ENCODE data around the gene MELTF. TPM values are rescaled to one million over a fixed set of nuclear protein-coding genes. Genes with fewer than 3 reads are reported as not detected.

Gene MELTF
- total RNA-seq, 1 experiment from 2014 or later, result 9.2 TPM

DNA sequence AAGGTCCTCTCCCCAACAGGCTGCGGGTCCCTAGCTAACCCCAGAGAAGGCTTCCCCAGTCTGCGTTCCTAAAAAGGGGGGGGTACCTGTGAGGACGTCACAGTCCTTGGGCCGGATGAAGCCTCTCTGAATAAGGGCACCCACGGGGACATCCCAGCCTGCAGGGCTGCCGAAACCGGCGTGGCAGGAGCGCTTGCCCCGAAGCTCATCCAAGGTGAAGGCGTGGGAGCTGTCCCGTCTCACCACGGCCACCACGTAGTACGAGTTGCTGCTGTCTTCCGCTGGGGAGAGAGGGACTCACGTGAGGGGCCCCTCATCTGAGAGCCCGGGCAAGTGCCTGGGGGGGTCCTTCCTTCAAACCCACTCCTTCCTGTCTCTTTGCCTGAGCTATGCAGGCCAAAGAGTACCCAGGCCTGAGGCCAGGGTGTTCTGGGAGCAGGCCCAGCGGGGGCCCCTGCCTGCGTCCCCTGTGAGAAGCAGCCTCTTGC lies 20.0 kb downstream of the MELTF start:
- no peak overlapping the region for H3T11ph ChIP-seq (ENCODE audit: low read length)
- no peak overlapping the region for H3K27ac ChIP-seq (ENCODE audit: insufficient read length, low read depth, low read length)
- H3K9me3 Mint-ChIP-seq, result peaks cover 0 to 3% of the 10 kb centered on the region in 2 experiments; a peak in 2 of 5 replicates
- H3K4me1 Mint-ChIP-seq, result peaks cover 6 to 8% of the 10 kb centered on the region in 2 experiments
- no peaks in the 10 kb centered on the region for H3K23me2 ChIP-seq (ENCODE audit: insufficient read length, low read depth, low read length, poor library complexity, severe bottlenecking)
- no peak overlapping the region for H3K23ac ChIP-seq (ENCODE audit: insufficient read length, low read depth, low read length)
- no peak overlapping the region for H2BK20ac ChIP-seq (ENCODE audit: low read depth, low read length, poor library complexity, severe bottlenecking)
- H4K8ac ChIP-seq (replicated peaks; ENCODE audit: insufficient read length, low read depth, low read length), result no peak overlapping the region
- no peak overlapping the region for H4K91ac ChIP-seq (ENCODE audit: insufficient read length, low read depth, low read length)
- H3K4me2 ChIP-seq (ENCODE audit: insufficient read depth, insufficient read length, low read length), result no peak overlapping the region
- no peak overlapping the region for H2AK5ac ChIP-seq (ENCODE audit: insufficient read length, low read length)
- H3K4ac ChIP-seq (ENCODE audit: low read depth, low read length), result no peak overlapping the region
- H3K9me3 ChIP-seq (ENCODE audit: control insufficient read depth, low read depth, low read length), result no peaks in the 10 kb centered on the region
- H3K27me3 Mint-ChIP-seq (ENCODE audit: low read depth), result peaks cover 20% of the 10 kb centered on the region
- H3K56ac ChIP-seq (ENCODE audit: insufficient read length, low read depth, low read length), result no peak overlapping the region
- no peak overlapping the region for H3K14ac ChIP-seq (ENCODE audit: insufficient read depth, low read length)
- no peak overlapping the region for H3K9ac ChIP-seq (ENCODE audit: extremely low read depth, insufficient read length, low read length)
- H3K4me1 ChIP-seq (ENCODE audit: insufficient read depth, low read length), result no peaks in the 10 kb centered on the region
- no peak overlapping the region for H3K18ac ChIP-seq (ENCODE audit: insufficient read length, low read depth, low read length)
- DNase-seq, result no peak
- no peak overlapping the region for H2BK12ac ChIP-seq (ENCODE audit: insufficient read length, low read depth, low read length)
- no peak overlapping the region for H4K5ac ChIP-seq (ENCODE audit: insufficient read length, low read depth, low read length)
- no peak overlapping the region for H3K4me3 Mint-ChIP-seq
- H3K79me2 ChIP-seq (ENCODE audit: insufficient read depth, low read length), result no peaks in the 10 kb centered on the region
- H3K27me3 ChIP-seq (ENCODE audit: insufficient read depth, low read length), result peaks cover 2% of the 10 kb centered on the region; the same call in 1 of the 2 replicates
- H2BK120ac ChIP-seq (ENCODE audit: low read depth, low read length, poor library complexity, severe bottlenecking), result no peak overlapping the region
- H2BK15ac ChIP-seq (ENCODE audit: low read depth, low read length), result no peak overlapping the region
- no CpG with 5 or more reads among the region's 20 CpGs for WGBS (ENCODE audit: extremely low coverage, insufficient read length, low lambda C conversion rate)
- TF ChIP-seq, protein P1, sequence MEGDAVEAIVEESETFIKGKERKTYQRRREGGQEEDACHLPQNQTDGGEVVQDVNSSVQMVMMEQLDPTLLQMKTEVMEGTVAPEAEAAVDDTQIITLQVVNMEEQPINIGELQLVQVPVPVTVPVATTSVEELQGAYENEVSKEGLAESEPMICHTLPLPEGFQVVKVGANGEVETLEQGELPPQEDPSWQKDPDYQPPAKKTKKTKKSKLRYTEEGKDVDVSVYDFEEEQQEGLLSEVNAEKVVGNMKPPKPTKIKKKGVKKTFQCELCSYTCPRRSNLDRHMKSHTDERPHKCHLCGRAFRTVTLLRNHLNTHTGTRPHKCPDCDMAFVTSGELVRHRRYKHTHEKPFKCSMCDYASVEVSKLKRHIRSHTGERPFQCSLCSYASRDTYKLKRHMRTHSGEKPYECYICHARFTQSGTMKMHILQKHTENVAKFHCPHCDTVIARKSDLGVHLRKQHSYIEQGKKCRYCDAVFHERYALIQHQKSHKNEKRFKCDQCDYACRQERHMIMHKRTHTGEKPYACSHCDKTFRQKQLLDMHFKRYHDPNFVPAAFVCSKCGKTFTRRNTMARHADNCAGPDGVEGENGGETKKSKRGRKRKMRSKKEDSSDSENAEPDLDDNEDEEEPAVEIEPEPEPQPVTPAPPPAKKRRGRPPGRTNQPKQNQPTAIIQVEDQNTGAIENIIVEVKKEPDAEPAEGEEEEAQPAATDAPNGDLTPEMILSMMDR (conservative IDR thresholded peaks at IDR 0.05), result no peak
- H3K27ac Mint-ChIP-seq, result no peak overlapping the region; a peak in 1 of 7 replicates
- H3K79me1 ChIP-seq (ENCODE audit: insufficient read depth, low read depth, low read length, poor library complexity, severe bottlenecking), result no peaks in the 10 kb centered on the region
- no peak overlapping the region for H2BK5ac ChIP-seq (ENCODE audit: insufficient read length, low read length)
- no peaks in the 10 kb centered on the region for H4K20me1 ChIP-seq (ENCODE audit: control insufficient read depth, insufficient read depth, insufficient read length)
- peaks cover 3 to 10% (median 6%) of the 10 kb centered on the region in 3 experiments; a peak in 4 of 7 replicates for H3K36me3 Mint-ChIP-seq (ENCODE audit: insufficient read depth in 1 of 3, low read depth in 3 of 3)
- H2AFZ ChIP-seq (ENCODE audit: low read length), result no peak overlapping the region

Measured in H9 (cell line).